Measurements from ENCODE around the gene VEZT.

DNA sequence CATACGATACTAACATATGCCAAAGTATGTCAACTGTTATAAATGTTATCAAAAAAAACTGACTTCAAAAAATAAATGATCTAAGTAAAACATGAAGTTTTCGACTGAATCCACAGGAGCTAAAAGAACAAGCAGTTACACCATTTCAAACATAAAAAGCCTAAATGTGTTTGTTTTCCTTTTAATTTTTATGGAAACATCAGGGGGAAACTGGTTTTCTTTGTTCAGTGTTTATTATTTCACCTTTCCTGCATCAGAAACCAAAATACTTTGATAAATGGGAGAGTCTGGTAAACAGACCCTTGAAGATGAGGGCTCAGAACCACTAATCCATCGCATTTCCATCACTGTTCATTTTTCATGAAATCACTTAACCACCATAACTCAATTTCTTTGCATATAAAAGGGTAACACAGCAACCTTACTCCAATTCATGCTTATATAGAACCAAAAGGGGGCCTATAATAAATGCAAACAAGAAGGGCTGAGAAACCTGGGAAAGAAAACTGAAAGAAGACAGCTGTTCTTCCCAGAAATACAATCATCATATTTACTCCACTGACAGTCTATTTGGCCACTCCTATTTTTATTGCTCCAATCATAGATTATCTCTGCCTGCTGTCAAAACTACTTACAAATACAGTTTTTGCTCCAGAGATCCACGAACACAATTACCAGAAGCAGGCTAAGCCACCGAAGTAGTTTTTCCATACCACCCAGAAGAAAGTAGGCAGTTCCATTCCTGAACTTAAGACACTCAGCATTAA, 17.3 kb upstream of the VEZT start:
- TF ChIP-seq, protein P1, sequence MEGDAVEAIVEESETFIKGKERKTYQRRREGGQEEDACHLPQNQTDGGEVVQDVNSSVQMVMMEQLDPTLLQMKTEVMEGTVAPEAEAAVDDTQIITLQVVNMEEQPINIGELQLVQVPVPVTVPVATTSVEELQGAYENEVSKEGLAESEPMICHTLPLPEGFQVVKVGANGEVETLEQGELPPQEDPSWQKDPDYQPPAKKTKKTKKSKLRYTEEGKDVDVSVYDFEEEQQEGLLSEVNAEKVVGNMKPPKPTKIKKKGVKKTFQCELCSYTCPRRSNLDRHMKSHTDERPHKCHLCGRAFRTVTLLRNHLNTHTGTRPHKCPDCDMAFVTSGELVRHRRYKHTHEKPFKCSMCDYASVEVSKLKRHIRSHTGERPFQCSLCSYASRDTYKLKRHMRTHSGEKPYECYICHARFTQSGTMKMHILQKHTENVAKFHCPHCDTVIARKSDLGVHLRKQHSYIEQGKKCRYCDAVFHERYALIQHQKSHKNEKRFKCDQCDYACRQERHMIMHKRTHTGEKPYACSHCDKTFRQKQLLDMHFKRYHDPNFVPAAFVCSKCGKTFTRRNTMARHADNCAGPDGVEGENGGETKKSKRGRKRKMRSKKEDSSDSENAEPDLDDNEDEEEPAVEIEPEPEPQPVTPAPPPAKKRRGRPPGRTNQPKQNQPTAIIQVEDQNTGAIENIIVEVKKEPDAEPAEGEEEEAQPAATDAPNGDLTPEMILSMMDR (conservative IDR thresholded peaks at IDR 0.05): no peak
- no peak for TF ChIP-seq ZFX (IDR thresholded peaks at IDR 0.05)

All from C4-2B (cell line).